B cell (primary cell): Measurements from ENCODE around the gene SMIM36.
"Not testable (repeated sequence)": the region's sequence is repeated elsewhere in the genome, so short reads cannot be mapped to it uniquely, and the experiment has no call there.

Source experiments
- CTCF ChIP-seq: fragments of 200-600 bp; IDR thresholded peaks from one replicate; pipeline ENCODE4 v1.8.0; 2022; ENCODE audit warnings: antibody characterized with exemption, mild to moderate bottlenecking
- EZH2 ChIP-seq: IDR thresholded peaks from 2 replicates; pipeline ENCODE4 v1.6.1; 2012; ENCODE audit warnings: borderline replicate concordance, low read depth, mild to moderate bottlenecking, moderate library complexity, low read length; ENCODE audit not compliant: insufficient read depth, poor library complexity, severe bottlenecking

DNA sequence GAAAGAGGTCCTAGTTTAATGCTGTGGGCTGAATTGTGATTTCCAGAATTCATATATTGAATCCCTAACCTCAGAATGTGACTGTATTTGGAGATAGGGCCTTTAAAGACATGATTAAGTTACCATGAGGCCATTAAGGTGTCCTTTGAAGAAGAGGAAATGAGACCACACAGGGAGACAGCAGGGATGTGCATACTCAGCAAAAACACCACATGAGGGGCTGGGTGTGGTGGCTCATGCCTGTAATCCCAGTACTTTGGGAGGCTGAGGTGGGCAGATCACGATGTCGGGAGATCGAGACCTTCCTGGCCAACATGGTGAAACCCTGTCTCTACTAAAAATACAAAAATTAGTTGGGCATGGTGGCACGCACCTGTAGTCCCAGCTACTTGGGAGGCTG, 11.8 kb upstream of the SMIM36 start:
- not testable (repeated sequence) for TF ChIP-seq CTCF, EZH2
